ENCODE measurements around the gene IMMP2L.
"Not testable (repeated sequence)": the region's sequence is repeated elsewhere in the genome, so short reads cannot be mapped to it uniquely, and the experiment has no call there.

Gene IMMP2L

DNA sequence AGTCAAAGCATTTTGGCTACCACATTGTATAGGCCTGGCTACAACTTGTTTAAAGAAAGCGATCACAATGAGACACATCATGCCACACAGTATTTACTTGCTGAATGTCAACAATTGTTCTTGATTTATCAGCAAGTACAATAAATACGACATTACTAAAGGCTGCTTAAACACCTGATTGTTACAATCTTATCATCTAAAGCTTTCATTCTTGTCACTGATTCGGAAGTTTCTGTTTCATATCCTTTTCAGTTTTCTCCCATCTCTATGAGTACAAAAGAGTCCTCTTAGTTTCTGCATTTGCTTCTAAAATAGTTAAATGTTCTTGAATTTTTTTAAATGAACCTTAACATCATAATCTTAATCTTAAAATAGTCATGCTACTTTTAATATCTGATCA, 599.5 kb downstream of the IMMP2L start:
- DNase-seq: no peak

DNA sequence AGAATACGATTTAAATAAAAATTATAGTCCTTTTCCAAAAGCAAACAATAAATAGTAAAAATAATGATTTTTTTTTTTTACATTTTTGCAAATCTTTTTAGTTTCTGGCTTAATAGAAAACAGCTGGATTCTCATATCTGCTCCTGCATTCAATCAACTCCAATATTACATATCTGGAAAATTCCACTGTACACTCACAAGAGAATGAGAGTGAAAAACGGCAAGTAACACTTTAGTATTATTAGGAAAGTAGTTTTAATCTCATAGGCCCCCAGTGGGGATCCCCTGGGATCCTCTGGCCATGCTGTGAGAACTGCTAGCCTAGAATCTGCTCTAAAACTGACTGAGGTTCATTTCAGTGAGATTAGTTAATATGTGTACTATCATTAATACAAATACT, 599.9 kb downstream of the IMMP2L start:
- no peak for DNase-seq

DNA sequence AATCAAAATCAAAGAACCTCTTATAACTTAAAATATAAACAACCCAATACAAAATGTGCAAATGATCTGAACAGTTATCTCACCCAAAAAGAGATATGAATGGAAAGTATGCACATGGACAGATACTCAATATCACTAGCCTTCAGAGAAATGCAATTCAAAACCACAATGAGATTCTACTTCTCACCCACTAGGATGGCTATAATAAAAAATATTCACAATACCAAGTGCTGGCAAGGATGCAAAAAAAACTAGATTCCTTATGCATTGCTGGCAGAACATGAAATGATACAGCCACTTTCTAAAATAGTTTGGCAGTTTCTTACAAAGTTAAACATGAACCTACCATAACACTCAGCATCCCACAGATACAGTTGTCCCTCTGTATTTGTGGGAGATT, 601.5 kb downstream of the IMMP2L start:
- DNase-seq: no peak

DNA sequence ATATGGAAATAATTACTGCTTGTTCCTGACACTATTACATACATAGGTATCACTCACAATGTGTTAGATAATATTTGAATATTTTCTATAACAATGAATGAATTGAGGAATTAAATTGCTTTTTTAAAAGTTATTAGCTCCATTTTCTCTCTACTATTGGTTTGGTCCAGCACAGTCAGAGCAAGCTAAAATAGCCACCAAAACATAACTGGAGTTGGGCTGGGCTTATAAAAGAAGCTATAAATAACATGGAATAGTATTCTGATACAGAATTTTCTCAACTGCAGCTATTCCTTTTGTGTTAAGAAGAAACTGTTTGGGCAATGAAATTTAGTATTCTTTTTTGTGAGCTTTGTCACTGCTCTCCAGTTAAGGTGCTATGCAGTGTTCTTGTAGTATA, 614.0 kb downstream of the IMMP2L start:
- DNase-seq: no peak

DNA sequence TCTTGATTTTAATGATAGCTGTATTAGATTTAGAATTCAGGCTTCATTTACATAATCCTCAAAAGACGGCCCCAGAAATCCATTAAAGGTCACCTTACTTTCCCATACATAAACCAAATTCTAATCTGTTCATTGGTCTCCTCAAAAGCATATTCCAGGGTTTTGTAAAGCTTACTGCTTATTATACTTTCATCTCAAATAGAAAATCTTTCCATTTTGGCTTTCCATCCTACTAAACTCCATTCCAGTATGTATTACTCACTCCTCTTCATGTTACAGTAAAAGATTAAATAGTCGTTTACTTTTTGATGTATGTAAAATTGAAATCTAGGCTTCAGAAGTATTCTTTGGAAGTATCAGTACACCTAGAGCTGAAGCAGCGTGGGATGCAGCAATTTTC, 614.9 kb downstream of the IMMP2L start:
- no peak for DNase-seq

DNA sequence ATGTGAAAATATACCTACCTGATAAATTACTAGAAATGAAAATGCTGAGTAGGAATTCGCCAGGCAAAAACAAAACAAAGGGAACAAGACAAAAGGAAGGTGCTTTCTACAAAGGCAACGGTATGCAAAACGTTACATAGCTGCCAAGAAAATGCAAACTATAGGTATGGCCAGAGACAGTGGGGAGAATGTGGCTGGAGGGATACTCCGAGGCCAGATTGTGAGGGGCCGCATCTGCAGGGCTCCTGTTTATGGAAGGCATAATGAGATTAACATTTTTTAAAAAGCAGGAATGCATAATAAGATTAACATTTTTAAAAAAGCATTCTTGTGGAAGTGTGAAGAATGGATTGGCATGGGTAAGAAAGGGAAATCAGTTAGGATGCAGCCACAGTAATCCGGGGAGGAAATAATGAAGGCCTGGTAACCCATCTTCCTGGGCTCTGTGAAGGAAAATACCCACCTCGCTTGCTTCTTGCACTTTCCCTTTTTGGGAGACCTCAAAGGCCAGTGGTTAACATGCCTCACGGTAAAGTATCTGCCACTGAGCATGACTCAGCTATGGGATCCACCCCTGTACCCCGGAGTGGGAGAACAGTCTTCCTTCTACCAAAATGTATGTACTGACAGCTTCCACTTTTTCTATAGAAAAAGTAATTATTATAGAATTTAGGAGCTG, 617.2 kb downstream of the IMMP2L start:
- no peak for DNase-seq

DNA sequence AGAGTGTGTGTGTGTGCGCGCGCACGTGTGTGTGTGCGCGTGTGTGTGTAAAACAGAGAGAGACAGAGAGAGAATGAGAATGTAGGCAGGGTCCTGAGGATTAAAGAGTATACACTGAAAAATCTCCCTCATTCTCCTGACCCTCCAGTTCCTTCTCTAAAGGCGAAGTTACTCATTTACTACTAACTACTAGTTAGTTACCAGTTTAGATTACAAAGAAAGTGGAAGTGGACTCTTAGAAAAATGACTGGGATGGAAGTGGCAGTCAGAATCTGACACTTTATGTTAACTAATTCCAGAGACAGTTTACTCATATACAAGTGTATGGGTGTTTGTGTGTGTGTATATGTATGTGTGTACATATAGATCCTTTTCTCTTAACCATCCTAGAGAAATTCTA, 617.8 kb downstream of the IMMP2L start:
- no peak for DNase-seq

DNA sequence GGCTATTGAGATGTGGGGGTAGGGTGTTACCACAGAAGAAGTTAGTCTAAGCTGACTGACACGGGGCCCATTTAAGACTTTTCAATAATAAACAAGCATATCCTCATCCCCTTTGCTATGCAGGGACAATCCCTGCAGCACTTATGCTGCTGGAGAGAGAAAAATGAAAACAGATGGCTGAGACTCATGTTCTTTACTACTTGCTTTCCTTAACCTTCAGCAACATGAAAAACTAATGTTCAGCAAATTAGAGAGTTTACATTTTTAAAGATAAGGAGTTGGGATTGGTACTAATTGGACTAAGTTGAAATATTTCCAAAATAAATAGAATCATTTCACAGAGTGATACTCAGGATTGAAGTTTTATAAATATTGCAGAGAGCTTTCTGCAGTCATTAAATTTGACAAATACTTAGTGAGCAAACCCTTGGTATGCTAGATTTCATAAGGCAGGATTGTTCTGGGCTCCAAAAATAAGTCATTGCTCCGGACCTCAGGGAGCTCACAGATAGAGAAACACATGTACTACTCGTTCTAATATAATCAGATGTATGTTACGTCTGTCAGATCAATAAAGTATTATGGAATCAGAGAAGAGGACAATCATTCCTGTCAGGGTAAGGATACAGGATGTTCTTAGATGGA, 618.5 kb downstream of the IMMP2L start:
- no peak for DNase-seq

DNA sequence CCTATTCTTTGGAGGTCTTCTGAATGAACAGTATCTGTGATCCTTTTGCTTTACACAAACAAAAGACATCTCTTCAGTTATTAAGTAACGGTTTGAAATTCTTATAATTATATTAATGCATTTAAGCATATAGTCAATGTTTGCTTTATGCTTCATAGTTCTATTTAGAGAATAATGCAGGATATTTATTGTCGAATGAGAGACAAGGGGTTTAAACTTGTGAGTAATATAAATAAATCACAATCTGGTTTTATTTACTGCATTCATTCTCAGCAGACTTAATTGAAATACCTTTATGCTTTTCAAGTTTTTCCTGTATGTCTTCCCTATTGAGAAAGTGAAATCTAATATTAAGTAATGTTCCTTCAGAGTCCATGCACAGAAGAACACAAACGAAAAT, 620.9 kb downstream of the IMMP2L start:
- no peak for DNase-seq

DNA sequence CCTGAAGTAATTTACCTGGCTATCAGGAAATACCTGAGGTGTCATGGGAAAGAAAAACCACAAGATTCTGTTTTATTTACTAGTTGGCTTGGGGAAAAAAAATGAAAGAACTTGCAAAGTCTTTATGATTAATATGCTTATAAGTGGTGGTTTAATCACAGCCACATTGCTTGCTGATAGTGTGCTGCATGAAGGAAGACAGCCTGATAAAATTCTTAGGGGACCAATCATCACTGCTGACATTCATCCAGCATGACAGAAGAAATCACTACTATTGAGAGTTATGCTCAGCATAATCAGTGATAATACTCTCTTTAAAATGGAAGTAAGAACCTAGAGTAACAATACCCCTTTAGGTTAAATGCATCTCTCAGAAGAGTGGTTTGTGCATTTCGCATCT, 621.5 kb downstream of the IMMP2L start:
- no peak for DNase-seq

DNA sequence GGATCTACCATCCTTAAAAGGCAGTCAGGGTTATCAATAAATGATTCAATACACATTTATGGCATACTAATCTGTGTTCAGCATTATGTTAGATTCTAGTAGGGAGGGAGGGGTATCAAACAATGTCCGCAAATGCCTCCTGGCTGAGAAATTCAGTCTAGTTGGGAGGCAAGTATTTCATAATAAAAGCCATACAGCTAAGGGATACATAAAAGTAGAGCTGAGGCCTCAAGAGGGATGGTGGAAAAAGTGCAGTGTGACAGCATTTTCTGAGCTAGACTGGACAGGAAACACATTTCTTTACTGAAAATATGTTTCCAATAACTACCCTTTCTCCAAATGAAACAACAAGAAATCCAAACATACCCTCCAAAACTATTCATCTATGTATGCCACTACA, 624.1 kb downstream of the IMMP2L start:
- DNase-seq: no peak

DNA sequence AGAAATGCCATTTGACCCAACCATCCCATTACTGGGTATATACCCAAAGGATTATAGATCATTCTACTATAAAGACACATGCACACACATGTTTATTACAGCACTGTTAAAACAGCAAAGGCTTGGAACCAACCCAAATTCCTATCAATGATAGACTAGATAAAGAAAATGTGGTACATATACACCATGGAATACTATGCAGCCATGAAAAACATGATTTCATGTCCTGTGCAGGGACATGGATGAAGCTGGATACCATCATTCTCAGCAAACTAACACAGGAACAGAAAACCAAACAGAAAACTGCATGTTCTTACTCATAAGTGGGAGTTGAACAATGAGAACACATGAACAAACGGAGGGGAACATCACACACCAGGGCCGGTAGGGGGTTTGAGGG, 625.6 kb downstream of the IMMP2L start:
- not testable (repeated sequence) for DNase-seq

DNA sequence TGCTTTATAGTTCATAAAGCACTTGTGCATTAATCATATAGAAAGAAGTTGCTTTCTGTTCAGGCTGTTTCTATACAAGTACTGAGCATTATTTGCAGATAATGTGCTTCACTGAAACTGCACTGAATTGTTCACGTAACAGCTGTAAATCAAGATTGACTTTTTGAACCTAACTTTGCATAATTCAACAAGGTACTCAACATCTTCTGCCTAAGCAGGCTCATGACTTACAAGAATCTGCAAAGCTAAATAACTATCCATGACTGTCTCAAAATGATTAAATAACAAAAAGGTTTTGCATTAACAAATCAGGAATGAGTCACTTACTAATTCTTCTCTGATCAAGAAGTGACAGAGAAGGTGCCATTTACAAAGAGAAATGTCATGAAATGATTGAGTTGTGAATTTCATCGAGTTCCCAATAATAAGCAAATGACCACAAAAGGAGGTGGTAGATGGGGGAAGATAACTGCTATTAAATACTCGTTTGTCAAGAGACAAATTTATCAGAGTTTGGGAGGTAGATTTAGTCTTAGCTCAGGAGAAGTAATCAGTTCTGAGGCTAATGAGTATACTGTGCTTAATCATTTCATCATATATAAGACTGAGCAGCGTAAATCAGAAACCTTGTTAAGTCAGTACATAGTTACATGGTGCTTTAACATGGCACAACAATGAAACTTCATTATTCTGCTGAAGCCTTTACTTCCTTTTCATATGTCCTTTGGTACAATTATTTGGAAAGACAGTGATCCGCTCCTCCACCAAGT, 632.6 kb downstream of the IMMP2L start:
- no peak for DNase-seq

DNA sequence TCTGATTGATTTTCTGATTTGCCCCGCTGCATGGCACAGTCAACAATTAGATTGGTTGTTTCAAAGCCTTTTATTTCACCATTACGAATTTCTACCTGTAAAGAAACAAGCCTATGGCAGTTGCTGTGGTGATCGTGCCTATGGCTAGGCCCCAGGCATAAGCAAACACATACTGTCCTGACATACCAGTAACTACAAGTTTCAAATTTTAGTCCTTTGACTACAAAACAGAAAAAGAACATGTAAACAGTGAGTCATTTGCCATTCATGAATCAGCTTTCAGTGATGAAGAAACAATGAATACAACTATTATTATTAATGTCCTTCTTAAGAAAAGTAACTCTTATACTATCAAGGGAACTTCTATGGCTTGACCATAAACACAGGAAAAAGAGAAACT, 639.4 kb downstream of the IMMP2L start:
- DNase-seq: no peak

DNA sequence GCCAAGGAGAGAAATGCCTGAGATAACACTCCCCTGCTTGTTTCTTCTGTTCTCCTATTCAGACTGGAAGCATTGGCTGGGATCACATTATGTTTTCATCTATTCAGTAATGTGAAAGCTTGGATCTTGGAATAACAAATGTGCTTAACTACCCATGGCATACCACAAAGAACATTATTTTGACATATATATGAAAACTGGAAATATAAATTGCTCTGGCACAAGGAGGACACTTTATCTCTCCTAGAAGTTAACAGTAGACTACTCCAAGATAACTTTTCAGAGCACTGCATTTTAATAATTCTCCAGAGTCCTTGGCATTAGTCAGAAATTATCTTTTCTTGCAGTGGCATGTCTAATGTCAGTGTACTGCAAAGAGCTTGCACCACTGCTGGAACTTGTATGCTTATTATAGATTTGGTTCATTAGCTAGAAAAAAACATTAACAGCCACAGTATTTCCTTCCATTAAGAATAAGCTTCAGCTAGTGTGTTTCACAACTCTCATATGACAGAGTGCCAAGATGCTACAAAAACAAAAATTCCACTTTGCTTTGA, 640.6 kb downstream of the IMMP2L start:
- DNase-seq: no peak

DNA sequence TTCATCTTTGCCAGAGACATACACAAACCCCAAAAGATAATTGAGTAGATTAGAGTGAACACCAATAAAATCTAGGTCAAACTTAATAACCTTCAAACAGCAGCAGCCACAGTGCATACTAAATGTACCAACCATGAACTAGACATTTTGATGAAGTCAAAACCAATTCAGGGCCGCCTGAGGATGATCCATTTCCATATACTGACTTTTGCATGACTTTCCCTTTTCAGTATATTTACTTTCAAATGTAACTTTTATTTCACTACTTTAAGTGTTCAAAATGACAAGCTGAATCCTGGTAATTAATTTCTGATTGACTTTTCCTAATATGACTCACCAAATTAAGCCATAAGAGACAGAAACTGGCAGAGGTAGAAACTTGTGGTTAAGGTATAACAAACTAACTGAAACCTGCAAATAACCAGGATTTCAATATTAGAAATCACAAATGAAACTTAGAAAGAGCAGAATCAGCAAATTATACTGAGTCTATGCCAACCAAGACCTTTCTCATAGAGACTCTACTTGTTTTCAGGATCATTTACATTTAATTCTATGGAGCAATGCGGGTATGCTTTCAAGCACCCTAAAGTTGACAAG, 643.2 kb downstream of the IMMP2L start:
- no peak for DNase-seq

DNA sequence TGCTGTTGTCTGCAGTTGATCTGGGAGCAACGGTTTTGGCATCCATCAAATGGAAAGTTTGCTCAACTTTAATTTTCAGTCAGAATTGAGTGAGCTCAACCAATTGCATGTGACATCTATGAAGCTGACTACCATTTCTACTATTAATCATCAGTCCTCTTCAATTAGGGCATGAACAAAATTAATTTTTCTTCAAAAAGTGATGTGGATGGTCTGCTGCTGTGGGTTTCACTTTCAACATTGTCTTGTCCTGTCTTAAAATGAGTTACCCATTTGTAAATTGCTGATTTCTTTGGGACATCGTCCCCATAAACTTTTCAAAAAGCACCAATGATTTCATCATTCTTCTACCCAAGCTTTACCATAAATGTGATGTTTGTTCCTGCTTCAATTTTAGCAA, 648.0 kb downstream of the IMMP2L start:
- no peak for DNase-seq

DNA sequence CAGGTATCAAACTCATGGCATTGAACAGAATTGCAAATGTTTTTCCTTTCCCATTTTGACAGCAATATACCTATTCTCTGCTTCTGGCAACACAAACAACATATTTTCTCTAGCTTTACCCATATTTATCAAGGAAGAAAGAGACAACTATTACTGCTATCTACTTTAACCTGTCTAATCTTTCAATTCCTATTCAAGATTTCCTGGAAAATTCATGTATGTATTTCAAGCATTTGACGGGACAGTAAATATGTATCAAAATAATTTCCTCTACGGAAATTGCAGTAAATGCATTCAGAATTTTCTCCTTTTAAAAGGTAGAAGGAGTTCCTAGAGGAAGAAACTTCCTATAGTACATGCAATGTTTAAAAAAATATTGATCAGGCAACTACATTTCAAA, 650.7 kb downstream of the IMMP2L start:
- no peak for DNase-seq

DNA sequence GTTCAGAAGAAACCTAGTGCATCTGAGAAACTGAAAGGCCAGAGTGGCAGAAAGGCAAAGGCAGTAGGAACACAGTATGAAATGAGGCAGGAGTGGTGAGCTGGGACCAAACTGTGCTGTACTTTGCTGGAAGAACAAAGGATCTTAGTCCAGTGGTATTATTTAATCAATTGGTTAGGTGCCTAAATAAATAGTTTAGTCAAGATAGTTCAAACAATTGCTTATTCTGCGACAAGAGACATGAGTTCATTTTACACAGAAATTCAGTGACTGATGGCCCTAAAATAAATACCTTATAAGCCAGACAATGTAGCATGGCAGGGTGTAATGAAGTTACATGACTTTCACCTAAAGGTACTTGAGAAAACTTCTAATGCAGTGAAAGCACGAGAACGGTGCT, 653.2 kb downstream of the IMMP2L start:
- DNase-seq: no peak

DNA sequence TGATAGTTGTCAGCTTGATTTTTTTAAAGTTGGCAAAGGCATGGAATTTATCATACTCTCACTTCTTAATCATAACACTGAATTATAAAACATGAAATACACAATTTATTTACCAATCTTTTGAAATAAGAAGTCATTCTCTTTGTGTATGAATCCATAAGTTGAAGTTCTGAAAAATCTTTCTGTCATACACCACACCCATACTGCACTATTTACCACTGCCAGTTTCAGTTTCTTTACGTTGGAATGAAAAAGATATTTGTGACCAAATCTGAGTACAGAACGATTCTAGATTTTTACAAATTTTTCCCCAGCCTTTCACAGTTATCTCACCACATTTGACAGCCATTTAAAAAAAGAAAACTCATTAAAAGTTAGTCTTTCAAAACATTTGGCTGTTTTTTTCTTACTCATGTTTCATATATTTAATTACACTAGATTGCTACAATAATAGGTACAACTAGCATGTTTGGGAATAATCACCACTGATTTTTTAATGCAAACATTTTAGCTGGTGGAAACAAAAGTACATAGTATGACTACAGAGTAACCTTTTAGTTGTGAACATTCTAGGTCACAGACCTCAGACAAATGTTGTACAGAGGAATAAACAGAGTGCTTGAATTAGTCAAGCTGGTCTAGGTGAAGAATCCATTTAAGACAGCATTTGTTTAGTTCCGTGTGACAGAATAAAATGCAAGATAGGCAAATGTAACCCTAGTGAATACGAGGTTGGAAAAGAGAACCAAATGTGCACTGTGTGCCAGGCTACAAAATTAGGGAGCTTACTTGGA, 656.3 kb downstream of the IMMP2L start:
- no peak for DNase-seq

DNA sequence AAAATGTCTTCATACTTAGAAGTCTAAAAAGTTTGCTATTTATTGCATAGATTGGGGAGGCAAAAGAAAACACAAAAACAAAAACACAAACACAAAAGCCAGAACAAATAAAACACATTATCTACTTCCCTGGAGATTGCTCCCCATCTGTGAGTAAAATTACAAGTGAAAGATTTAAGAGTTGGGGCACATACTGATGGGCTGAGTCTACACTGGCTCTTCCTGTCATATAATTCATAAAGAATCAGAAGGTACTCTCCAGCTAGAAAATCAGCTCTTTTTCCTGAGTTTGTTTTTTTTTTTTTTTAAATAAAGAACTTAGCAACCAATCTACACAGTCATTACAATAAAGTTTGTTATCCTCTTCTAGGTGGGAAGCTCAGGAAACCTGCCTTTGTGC, 663.8 kb downstream of the IMMP2L start:
- no peak for DNase-seq

DNA sequence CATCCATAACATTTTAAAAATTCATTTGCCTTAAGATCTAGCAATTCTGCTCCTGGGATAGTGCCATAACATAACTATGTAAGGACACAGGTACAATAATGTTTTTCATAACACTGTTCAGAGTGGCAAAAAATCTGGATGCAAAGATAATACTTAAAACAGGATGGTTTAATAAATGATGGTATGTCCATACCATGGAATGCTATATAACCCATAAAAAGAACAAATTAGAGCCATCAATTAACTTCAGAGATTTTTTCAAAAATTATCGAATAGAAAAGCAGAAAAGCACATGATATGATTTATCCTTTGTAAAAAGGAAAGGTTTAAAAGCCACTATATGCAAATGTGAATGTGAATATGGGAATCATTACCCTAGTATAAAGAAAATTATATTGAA, 664.8 kb downstream of the IMMP2L start:
- DNase-seq: no peak

DNA sequence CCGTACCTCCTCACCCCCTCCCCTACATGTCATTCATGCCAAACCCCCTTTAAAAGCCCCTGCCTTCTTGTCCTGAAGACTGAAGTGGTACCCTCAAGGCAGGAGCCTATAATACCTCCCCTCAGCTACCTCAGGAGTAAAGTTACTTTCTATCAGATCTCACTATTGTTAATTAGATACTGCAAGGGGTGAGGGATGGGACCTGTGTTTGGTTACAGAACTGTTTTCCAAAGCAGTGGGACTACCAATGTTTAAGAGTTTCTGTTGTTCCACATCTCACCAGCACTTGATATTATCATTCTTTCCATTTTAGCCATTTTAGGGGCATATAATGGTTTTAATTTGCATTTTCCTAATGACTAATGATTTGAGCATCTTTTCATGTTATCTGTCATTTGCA, 668.2 kb downstream of the IMMP2L start:
- no peak for DNase-seq

All from KG1 (cell line).